IMR-90 (cell line): Measurements from ENCODE around the gene KCNT1.

Experiments used
- CEBPB ChIP-seq: IDR thresholded peaks from 2 replicates; pipeline ENCODE4 v1.6.1; 2012; ENCODE audit warnings: low read depth, low read length, improper control_type of control experiment
- CTCF ChIP-seq: conservative IDR thresholded peaks from 2 replicates; pipeline ENCODE4 v1.5.1; 2012; ENCODE audit warnings: mild to moderate bottlenecking, low read depth, low read length, improper control_type of control experiment
- FOS ChIP-seq: fragments of 150-350 bp; IDR thresholded peaks from 2 replicates; pipeline ENCODE4 v1.6.1; 2016; ENCODE audit warnings: low read depth, low read length
- MAFK ChIP-seq: IDR thresholded peaks from 2 replicates; pipeline ENCODE4 v1.6.1; 2012; ENCODE audit warnings: low read depth, low read length, improper control_type of control experiment
- MAZ ChIP-seq: IDR thresholded peaks from 2 replicates; pipeline ENCODE4 v1.6.1; 2012; ENCODE audit warnings: low read depth, mild to moderate bottlenecking, low read length, improper control_type of control experiment, moderate library complexity, borderline replicate concordance
- NFE2L2 ChIP-seq: fragments of 150-350 bp; IDR thresholded peaks from 2 replicates; pipeline ENCODE4 v1.6.1; 2016; ENCODE audit warnings: low read depth, mild to moderate bottlenecking, low read length
- POLR2A ChIP-seq: IDR thresholded peaks from 2 replicates; pipeline ENCODE4 v1.6.1; 2012; ENCODE audit warnings: mild to moderate bottlenecking, low read depth, low read length
- RCOR1 ChIP-seq: IDR thresholded peaks from 2 replicates; pipeline ENCODE4 v1.6.1; 2012; ENCODE audit warnings: mild to moderate bottlenecking, low read length, improper control_type of control experiment; ENCODE audit not compliant: insufficient replicate concordance
- RFX5 ChIP-seq: IDR thresholded peaks from 2 replicates; pipeline ENCODE4 v1.8.0; 2012; ENCODE audit warnings: low read depth, mild to moderate bottlenecking, low read length, moderate library complexity
- SMC3 ChIP-seq: fragments of 150-350 bp; IDR thresholded peaks from 2 replicates; pipeline ENCODE4 v1.6.1; 2016; ENCODE audit warnings: low read depth, mild to moderate bottlenecking, antibody characterized with exemption, low read length, moderate library complexity
- USF2 ChIP-seq: fragments of 150-350 bp; IDR thresholded peaks from 2 replicates; pipeline ENCODE4 v1.6.1; 2017; ENCODE audit warnings: mild to moderate bottlenecking, antibody characterized with exemption, low read length, low read depth

GRCh38 chr9:135698767-135699166 lies 3.2 kb upstream of the KCNT1 start:
- TF ChIP-seq USF2 (no peak), RCOR1 (no peak), CTCF (no peak), RFX5 (no peak), POLR2A (no peak), FOS (no peak), NFE2L2 (no peak), CEBPB (no peak), MAZ (no peak), SMC3 (no peak), MAFK (no peak)
